ENCODE measurements around the gene NKIRAS2.

The NKIRAS2 gene

DNA sequence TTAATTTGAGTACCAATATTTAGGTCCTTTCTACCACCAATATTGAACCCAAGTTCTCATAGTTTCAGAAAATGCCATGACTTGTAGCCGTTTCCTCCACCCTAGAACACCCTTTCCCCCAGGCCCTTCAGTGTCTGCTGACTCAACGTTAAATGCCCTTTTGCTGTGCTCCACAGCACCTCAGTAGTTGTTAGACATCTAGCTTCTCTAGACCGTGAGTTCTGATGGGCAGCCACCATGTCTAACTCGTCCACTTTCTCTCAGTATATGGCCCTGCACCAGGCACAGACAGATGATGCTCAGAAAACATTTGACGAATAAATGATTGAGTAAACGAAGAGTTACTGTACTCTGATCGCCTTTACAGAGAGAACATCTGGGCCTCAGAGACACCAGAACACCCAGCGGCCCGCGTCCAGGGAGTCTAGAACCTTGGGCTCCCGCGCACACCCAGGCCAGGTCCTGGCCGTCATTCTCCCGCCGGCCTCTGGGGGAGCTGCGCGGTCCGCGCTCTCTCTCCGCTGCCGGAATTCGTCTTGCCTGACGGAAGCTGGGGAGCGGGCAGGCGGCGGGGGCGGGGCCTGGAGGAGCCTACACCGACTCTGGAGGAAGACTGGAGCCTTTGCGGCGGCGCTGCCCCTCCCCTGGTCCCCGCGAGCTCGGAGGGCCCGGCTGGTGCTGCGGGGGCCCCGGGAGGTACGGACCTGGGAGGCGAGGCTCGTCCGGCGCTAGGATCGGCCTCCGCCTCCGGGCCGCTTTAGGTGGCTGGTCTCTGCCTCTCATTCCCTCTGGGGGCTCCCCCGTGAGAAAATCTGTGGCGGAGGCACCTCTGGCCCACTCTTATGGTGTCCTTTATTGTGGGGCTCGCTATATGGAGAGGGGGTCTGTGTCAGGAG, at the start of gene NKIRAS2:
Gene NKIRAS2 (plus strand): TSS at position 582 of the 896 bp plus-strand sequence. CDS start 1,488 bp downstream, outside the sequence.
- DNase-seq (ENCODE audit: low read depth), result peak; percentile 90
- H3K4me3 ChIP-seq (replicated peaks; ENCODE audit: low read depth, low read length), result peak within 1 kb of the TSS; percentile 95
- TF ChIP-seq, protein P1, sequence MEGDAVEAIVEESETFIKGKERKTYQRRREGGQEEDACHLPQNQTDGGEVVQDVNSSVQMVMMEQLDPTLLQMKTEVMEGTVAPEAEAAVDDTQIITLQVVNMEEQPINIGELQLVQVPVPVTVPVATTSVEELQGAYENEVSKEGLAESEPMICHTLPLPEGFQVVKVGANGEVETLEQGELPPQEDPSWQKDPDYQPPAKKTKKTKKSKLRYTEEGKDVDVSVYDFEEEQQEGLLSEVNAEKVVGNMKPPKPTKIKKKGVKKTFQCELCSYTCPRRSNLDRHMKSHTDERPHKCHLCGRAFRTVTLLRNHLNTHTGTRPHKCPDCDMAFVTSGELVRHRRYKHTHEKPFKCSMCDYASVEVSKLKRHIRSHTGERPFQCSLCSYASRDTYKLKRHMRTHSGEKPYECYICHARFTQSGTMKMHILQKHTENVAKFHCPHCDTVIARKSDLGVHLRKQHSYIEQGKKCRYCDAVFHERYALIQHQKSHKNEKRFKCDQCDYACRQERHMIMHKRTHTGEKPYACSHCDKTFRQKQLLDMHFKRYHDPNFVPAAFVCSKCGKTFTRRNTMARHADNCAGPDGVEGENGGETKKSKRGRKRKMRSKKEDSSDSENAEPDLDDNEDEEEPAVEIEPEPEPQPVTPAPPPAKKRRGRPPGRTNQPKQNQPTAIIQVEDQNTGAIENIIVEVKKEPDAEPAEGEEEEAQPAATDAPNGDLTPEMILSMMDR (IDR thresholded peaks at IDR 0.05; ENCODE audit: low read length, missing control alignments), result peak; percentile 75

DNA sequence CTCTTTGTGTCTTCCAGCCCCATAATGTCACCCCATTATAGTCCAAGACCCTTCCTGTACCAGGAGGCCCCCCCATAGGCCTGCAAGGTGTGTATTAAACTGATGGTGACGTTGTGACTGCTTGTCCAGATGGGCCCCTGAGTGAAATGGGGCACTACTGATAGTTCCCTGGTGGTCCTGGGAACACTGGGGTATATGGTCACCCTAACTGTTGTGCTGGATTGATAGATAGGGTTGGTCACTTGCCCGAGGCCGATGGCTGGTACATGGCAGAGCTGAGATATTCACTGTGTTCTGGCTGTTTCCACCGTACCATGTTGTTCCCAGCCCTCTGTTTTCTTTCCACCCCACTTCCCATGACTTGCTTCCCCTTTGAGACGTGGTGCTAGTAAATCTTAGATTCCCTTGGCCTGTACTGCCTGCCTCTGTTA, 49.0 kb upstream of the NKIRAS2 start:
- TF ChIP-seq, protein P1 (IDR thresholded peaks at IDR 0.05; ENCODE audit: low read length, missing control alignments), result no peak
- DNase-seq (ENCODE audit: low read depth), result no peak
- H3K4me3 ChIP-seq (replicated peaks; ENCODE audit: low read depth, low read length), result no peak overlapping the region

DNA sequence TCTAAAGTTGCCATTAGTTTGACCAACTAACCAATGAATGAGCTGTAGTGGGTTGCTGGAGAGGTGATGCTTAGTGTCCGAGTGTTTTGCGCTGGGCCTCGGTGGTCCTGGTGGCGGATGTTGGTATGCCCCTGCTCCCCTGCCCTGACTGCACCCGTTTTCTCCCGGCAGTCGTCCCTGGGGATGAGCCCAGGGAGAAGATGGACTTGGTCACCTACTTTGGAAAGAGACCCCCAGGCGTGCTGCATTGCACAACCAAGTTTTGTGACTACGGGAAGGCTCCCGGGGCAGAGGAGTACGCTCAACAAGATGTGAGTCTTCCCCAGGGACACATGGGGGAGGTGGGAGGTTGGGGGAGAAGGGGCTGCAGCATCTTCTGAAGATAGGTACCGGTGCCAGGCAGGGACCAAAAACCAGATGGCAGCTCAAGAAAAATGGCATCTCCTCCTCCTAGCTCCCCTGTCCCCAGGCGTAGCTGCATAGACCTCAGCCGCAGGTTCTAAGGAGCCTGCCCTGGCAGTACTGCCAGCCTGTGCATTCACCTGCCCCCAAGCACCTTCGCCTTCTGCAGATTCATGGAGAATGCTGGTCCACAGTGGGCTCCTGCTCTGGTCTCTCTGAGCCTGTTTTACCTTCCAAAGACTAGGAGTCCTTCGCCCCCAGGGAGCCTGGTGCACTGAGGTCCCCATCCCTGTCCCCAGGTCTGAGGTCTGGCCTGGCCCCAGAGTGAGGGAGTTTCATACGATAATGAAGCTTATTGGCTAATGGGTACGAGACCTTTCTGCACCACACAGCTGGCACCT, 48.0 kb upstream of the NKIRAS2 start:
- no peak for DNase-seq (ENCODE audit: low read depth)
- no peak overlapping the region for H3K4me3 ChIP-seq (replicated peaks; ENCODE audit: low read depth, low read length)
- TF ChIP-seq, protein P1 (IDR thresholded peaks at IDR 0.05; ENCODE audit: low read length, missing control alignments), result no peak

DNA sequence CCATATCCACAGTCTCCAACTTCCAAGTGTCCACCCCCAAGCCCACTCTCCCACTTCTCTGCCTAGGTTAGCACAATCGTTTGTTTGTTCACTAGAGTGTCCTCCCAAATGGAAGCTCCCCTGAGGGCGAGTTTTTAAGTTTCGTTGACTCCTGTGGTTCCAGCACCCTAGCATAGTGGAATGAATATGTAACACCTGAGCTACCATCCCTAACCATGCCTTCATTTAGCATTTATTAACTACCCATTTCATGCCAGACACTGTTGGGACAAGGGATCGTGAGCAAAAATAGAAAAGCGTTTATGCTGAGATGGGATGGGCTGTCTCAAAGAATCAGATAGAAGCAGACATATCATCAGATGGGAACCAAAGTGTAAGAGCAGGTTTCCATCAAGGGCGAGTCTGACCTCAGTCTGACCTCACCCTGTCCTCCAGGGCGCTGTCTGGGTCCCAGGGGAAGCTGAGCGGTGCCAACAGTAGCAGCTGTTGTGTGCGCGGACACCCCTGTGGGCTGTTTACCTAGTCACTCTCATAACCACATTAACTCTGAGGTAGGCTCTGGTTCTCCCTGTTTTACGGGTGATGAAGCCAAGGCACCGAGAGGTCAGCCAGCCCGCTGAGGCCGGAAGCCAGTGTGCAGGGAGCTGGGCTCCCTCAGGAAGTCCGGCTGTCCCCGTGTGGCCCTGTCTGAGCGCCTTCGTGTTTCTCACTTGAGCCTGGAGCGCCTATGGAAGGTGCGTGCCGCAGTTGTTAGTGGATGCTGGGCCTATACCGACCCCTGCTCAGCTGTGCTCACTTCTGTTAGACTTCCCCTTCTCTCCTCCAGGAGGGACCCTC, 47.1 kb upstream of the NKIRAS2 start:
- H3K4me3 ChIP-seq (replicated peaks; ENCODE audit: low read depth, low read length), result no peak overlapping the region
- TF ChIP-seq, protein P1 (IDR thresholded peaks at IDR 0.05; ENCODE audit: low read length, missing control alignments), result no peak
- DNase-seq (ENCODE audit: low read depth), result no peak

DNA sequence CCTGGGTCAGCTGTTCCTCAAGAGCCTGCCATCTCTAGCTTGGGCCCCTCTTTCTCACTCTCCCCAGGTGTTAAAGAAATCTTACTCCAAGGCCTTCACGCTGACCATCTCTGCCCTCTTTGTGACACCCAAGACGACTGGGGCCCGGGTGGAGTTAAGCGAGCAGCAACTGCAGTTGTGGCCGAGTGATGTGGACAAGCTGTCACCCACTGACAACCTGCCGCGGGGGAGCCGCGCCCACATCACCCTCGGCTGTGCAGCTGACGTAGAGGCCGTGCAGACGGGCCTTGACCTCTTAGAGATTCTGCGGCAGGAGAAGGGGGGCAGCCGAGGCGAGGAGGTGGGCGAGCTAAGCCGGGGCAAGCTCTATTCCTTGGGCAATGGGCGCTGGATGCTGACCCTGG, 46.5 kb upstream of the NKIRAS2 start:
- DNase-seq (ENCODE audit: low read depth), result no peak
- TF ChIP-seq, protein P1 (IDR thresholded peaks at IDR 0.05; ENCODE audit: low read length, missing control alignments), result no peak
- no peak overlapping the region for H3K4me3 ChIP-seq (replicated peaks; ENCODE audit: low read depth, low read length)

DNA sequence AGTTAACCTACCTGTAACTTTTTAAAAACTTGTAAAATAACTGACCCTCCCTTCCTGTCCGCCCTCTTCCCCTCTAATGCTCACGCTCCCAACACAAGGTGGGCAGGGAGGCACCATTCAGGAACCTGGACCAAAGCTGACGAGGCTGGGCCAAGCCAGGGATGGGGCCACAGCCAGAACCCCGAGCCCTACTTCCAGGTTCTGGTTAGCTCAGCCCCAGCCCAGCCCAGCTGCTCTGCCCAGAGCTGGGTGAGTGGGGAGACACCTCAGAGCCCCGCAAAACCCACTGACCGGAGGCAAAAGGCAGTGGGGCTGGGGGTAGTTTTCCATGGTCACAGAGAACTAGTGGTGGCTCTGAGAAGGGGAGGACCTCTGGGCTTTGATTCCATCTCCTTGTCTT, 45.9 kb upstream of the NKIRAS2 start:
- TF ChIP-seq, protein P1 (IDR thresholded peaks at IDR 0.05; ENCODE audit: low read length, missing control alignments), result no peak
- no peak overlapping the region for H3K4me3 ChIP-seq (replicated peaks; ENCODE audit: low read depth, low read length)
- DNase-seq (ENCODE audit: low read depth), result no peak

Measured in fibroblast of pulmonary artery (primary cell).